ENCODE results near the gene ZNF454. TPM values are rescaled to one million over a fixed set of nuclear protein-coding genes. Genes with fewer than 3 reads are reported as not detected.

The ZNF454 gene
- total RNA-seq, 1 donor from 2014 or later: 0.15 TPM

- H3K27me3 Mint-ChIP-seq (ENCODE audit: unreplicated experiment): peaks cover 7% of the 10 kb centered on the region
- TF ChIP-seq CTCF (IDR thresholded peaks at IDR 0.05; ENCODE audit: unreplicated experiment): no peak
- no peak overlapping the region for H3K4me3 Mint-ChIP-seq (ENCODE audit: unreplicated experiment)
- no peak overlapping the region for H3K27ac Mint-ChIP-seq (ENCODE audit: unreplicated experiment)
- DNase-seq (ENCODE audit: low spot score): no peak
- H3K36me3 Mint-ChIP-seq (ENCODE audit: low read depth, unreplicated experiment): peaks cover 50% of the 10 kb centered on the region
- no peaks in the 10 kb centered on the region for H3K4me1 Mint-ChIP-seq (ENCODE audit: unreplicated experiment)
- peaks cover 66% of the 10 kb centered on the region for H3K9me3 Mint-ChIP-seq (ENCODE audit: unreplicated experiment)
Measured at GRCh38 chr5:178931846-178932760, 8.9 kb upstream of the ZNF454 start.

- no peak for TF ChIP-seq CTCF (IDR thresholded peaks at IDR 0.05; ENCODE audit: unreplicated experiment)
- no peak for DNase-seq (ENCODE audit: low spot score)
- Mint-ChIP-seq H3K36me3 (ENCODE audit: low read depth, unreplicated experiment) (peaks cover 35% of the 10 kb centered on the region), H3K4me3 (ENCODE audit: unreplicated experiment) (no peak overlapping the region), H3K27me3 (ENCODE audit: unreplicated experiment) (peaks cover 11% of the 10 kb centered on the region), H3K9me3 (ENCODE audit: unreplicated experiment) (peaks cover 56% of the 10 kb centered on the region), H3K4me1 (ENCODE audit: unreplicated experiment) (no peaks in the 10 kb centered on the region), H3K27ac (ENCODE audit: unreplicated experiment) (no peak overlapping the region)
Measured at GRCh38 chr5:178941361-178941760, 363 bp downstream of the ZNF454 start.

GRCh38 chr5:178965465-178966055 is 24.6 kb downstream of the ZNF454 start:
- Mint-ChIP-seq H3K4me1 (ENCODE audit: unreplicated experiment) (no peaks in the 10 kb centered on the region), H3K27ac (ENCODE audit: unreplicated experiment) (no peak overlapping the region), H3K36me3 (ENCODE audit: low read depth, unreplicated experiment) (peaks cover 40% of the 10 kb centered on the region), H3K27me3 (ENCODE audit: unreplicated experiment) (peaks cover 13% of the 10 kb centered on the region), H3K4me3 (ENCODE audit: unreplicated experiment) (no peak overlapping the region), H3K9me3 (ENCODE audit: unreplicated experiment) (peaks cover 51% of the 10 kb centered on the region)
- no peak for TF ChIP-seq CTCF (IDR thresholded peaks at IDR 0.05; ENCODE audit: unreplicated experiment)
- DNase-seq (ENCODE audit: low spot score): no peak

GRCh38 chr5:178981381-178981780 is 40.4 kb downstream of the ZNF454 start:
- DNase-seq (ENCODE audit: low spot score): no peak
- no peak for TF ChIP-seq CTCF (IDR thresholded peaks at IDR 0.05; ENCODE audit: unreplicated experiment)
- Mint-ChIP-seq H3K27ac (ENCODE audit: unreplicated experiment) (no peak overlapping the region), H3K9me3 (ENCODE audit: unreplicated experiment) (peaks cover 52% of the 10 kb centered on the region), H3K4me3 (ENCODE audit: unreplicated experiment) (peak overlapping the region; percentile 15), H3K27me3 (ENCODE audit: unreplicated experiment) (peaks cover 14% of the 10 kb centered on the region), H3K36me3 (ENCODE audit: low read depth, unreplicated experiment) (peaks cover 38% of the 10 kb centered on the region), H3K4me1 (ENCODE audit: unreplicated experiment) (no peaks in the 10 kb centered on the region)

- peaks cover 34% of the 10 kb centered on the region for H3K36me3 Mint-ChIP-seq (ENCODE audit: low read depth, unreplicated experiment)
- no peaks in the 10 kb centered on the region for H3K4me1 Mint-ChIP-seq (ENCODE audit: unreplicated experiment)
- TF ChIP-seq CTCF (IDR thresholded peaks at IDR 0.05; ENCODE audit: unreplicated experiment): no peak
- no peak overlapping the region for H3K27ac Mint-ChIP-seq (ENCODE audit: unreplicated experiment)
- H3K9me3 Mint-ChIP-seq (ENCODE audit: unreplicated experiment): peaks cover 47% of the 10 kb centered on the region
- peaks cover 17% of the 10 kb centered on the region for H3K27me3 Mint-ChIP-seq (ENCODE audit: unreplicated experiment)
- no peak for DNase-seq (ENCODE audit: low spot score)
- no peak overlapping the region for H3K4me3 Mint-ChIP-seq (ENCODE audit: unreplicated experiment)
Measured at GRCh38 chr5:178982941-178983340, 41.9 kb downstream of the ZNF454 start.

All from endothelial cell (in vitro differentiated cells).